Effector memory CD4-positive, alpha-beta T cell (primary cell): ENCODE results near the gene ENHO.

Experiments used
- DNase-seq, 3 donors: peaks; one replicate each; pipeline ENCODE4 v3.0.0-alpha.2; 2020
- H3K27ac ChIP-seq: 2 replicates; pipeline ENCODE4 v1.7.0; 2013; ENCODE audit warnings: mild to moderate bottlenecking, low read length, moderate library complexity; ENCODE audit not compliant: insufficient read depth, poor library complexity, severe bottlenecking
- H3K27me3 ChIP-seq: replicated peaks from 2 replicates; pipeline ENCODE4 v1.7.0; 2013; ENCODE audit warnings: mild to moderate bottlenecking, low read length; ENCODE audit not compliant: insufficient read depth, control insufficient read depth, poor library complexity, severe bottlenecking
- H3K36me3 ChIP-seq: 2 replicates; pipeline ENCODE4 v1.7.0; 2013; ENCODE audit warnings: mild to moderate bottlenecking, low read length, moderate library complexity; ENCODE audit not compliant: control insufficient read depth, insufficient read depth
- H3K4me1 ChIP-seq: 2 replicates; pipeline ENCODE4 v1.7.0; 2013; ENCODE audit warnings: low read length, mild to moderate bottlenecking; ENCODE audit not compliant: control insufficient read depth, insufficient read depth, poor library complexity, severe bottlenecking
- H3K4me3 ChIP-seq: 2 replicates; pipeline ENCODE4 v1.7.0; 2013; ENCODE audit warnings: low read length, low read depth, mild to moderate bottlenecking; ENCODE audit not compliant: insufficient read depth, poor library complexity, severe bottlenecking
- H3K9me3 ChIP-seq: 2 replicates; pipeline ENCODE4 v1.7.0; 2013; ENCODE audit warnings: mild to moderate bottlenecking, low read length, moderate library complexity; ENCODE audit not compliant: control insufficient read depth

Gene ENHO

DNA sequence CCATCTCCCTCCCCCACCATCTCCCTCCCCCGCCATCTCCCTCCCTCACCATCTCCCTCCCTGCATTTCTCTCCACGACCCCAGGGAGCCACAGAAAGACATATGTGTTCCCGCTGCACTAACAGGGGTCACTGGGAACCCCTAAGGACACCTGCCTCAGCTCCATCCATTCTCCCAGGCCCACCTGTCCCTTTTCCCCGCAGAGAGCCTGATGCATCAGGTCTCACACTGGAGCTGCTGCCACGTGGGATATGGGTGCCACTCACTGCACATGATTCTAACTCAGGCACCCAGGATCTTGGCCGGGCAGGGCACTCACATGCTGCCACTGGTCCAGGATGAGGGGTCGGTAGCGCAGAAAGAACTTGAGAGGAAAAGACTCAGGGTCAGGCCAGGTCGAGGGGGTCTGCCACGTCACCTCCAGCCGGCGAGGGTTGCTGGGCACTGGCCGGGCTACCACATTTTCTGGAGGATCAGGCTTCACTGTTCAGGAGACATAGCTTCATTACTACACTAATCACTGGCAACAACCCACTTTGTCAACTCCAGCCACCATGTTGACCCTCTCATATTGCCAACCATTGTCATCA lies 33.2 kb upstream of the ENHO start:
- Histone ChIP-seq H3K4me1 (no peaks in the 10 kb centered on the region), H3K36me3 (no peaks in the 10 kb centered on the region), H3K4me3 (no peak overlapping the region), H3K27me3 (no peaks in the 10 kb centered on the region), H3K9me3 (no peaks in the 10 kb centered on the region), H3K27ac (no peak overlapping the region)
- DNase-seq = no peak

DNA sequence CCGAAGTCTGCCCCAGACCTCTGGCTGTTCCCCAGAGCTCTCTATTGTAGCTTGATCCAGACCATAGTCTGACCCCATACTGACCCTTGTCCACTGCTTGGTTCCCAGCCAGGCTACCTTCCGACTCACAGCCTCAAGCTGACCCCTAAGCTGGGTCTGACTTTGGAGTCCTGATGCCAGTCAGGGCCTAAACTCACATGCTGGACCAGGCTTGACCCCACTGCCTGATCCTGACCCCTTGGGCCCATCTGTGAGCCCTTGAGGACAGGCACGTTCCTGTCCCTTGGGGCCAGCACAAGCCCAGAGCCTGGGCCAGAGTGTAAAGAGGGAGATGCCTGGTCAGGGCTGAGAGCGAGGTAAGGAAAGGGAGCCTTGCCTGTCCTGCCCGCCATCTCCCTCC lies 32.7 kb upstream of the ENHO start:
- Histone ChIP-seq H3K4me1 (no peaks in the 10 kb centered on the region), H3K27ac (no peak overlapping the region), H3K9me3 (no peaks in the 10 kb centered on the region), H3K36me3 (no peaks in the 10 kb centered on the region), H3K4me3 (no peak overlapping the region), H3K27me3 (no peaks in the 10 kb centered on the region)
- no peak for DNase-seq

DNA sequence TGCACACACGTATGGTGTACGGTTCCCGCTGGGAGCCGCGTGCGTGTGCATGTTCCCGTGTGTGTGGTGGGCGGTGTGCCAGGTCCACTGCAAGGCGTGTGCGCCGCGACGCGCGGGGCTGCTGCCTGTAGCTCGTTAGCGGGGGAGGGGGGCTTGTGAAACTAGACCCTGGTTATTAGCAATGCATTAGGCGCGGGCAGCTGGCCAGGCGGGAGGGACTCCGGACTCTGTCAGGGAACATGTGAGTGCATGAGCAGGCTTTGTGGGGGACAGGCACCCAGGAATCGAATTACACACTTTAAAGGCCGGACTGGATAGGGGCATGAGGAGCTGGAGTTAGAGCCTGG lies 32.2 kb upstream of the ENHO start:
- H3K9me3 ChIP-seq = no peaks in the 10 kb centered on the region
- H3K36me3 ChIP-seq = no peaks in the 10 kb centered on the region
- H3K27me3 ChIP-seq = no peaks in the 10 kb centered on the region
- no peaks in the 10 kb centered on the region for H3K4me1 ChIP-seq
- H3K4me3 ChIP-seq = no peak overlapping the region
- H3K27ac ChIP-seq = no peak overlapping the region
- no peak for DNase-seq

DNA sequence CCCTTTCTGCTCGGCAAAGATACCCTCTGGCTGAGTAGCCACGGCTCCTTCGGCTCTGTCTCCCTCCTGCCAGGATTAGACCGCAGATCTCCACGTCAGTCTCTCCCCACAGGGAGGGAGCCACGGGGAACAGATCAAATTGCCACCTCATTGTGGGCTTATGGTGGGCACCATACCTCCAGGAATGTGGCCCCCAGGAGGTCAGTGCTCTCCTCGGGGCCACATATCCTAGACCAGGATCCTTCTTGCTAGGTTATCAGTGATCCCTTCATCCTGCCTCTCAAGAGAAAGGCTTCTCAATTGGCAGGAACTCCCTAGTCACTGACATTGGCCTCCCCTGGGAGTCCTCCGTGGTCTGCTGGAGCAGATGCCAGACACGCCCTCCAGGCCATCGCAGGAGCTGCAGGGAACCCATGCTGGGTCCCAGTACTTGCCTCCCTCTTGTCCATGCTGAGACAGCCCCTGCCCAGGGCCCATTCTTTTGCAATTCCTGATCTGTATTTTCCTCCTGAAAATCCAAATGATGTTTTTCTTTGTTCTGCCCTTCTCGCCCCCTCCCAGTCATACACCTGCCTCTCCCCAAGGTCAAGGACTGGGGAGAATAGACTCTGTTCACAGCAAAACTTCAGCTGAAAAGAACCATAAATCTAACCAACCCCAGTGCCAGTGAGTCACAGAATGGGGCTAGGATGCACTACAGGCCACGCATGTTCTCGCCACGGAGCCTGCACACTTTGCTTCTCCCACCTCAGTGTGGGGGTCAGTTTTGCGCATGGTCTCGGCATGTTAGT lies 31.6 kb upstream of the ENHO start:
- no peak overlapping the region for H3K27ac ChIP-seq
- H3K36me3 ChIP-seq = no peaks in the 10 kb centered on the region
- no peaks in the 10 kb centered on the region for H3K9me3 ChIP-seq
- no peak overlapping the region for H3K4me3 ChIP-seq
- no peak for DNase-seq
- H3K4me1 ChIP-seq = no peaks in the 10 kb centered on the region
- H3K27me3 ChIP-seq = no peaks in the 10 kb centered on the region

DNA sequence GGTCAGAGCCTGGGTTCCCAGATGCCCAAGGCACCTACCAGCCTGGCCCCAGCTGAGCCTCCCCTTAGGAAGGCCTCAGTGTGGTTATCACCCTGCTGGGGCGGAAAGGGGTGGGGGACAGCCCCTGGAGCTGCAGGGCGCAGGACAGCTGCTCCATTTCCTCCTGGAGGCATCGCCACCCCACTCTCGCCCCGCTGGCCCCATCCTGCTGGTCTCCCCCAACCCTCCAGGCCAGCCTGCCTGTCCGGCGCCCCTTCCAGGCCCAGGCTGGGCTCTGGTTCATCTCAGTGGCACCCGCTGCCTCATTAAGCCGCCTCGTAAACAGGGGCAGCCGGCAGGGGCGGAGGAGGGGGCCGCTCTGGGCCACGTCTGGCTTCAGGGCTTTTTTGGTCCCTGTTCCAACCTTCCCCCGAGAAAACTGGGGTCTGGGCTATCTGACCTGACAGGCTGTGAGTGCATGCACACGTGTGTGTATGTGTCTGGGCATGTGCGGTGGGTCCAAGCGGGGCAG lies 30.8 kb upstream of the ENHO start:
- Histone ChIP-seq H3K27ac (no peak overlapping the region), H3K4me1 (no peaks in the 10 kb centered on the region), H3K9me3 (no peaks in the 10 kb centered on the region), H3K4me3 (no peak overlapping the region), H3K27me3 (no peaks in the 10 kb centered on the region), H3K36me3 (no peaks in the 10 kb centered on the region)
- DNase-seq = no peak

DNA sequence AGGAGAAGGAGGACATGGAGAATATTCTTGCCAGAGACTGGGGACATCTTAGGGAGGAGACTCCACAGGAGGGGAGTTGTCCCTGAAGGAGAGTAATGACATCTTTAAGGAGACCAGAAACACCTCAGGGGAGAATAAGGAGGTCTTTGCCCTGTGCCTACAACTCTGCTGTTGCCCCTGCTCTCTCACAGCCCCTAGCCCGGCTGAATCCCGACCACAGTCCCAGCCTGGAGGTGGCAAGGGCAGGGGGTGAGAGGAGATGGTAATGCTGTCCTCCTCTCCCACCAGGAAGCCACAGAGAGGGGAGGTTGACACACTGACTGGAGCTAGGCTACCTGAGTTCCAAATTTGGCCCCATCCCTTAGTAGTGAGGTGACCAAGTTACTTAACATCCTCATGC lies 30.2 kb upstream of the ENHO start:
- Histone ChIP-seq H3K9me3 (no peaks in the 10 kb centered on the region), H3K27ac (no peak overlapping the region), H3K27me3 (no peaks in the 10 kb centered on the region), H3K4me1 (no peaks in the 10 kb centered on the region), H3K36me3 (no peaks in the 10 kb centered on the region), H3K4me3 (no peak overlapping the region)
- no peak for DNase-seq

DNA sequence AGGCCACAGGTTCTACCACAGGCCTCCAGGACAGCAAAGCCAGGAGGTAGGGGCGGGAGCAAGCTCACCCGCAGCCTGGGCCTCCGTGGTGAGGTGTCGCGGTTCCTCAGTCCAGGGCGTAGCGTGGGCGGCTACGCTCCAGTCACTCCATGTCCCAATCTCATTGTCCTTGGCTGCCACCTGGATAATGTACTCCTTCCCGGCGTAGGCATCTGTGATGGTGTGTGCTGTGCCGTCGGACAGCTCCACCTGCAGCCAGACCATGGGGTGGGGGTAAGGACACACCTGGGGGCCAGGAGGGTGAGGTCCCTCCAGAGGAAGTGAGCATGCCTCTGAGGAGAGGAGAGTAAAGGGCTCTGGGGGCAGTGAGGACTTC lies 29.8 kb upstream of the ENHO start:
- DNase-seq = no peak
- Histone ChIP-seq H3K27me3 (no peaks in the 10 kb centered on the region), H3K4me3 (no peak overlapping the region), H3K27ac (no peak overlapping the region), H3K9me3 (no peaks in the 10 kb centered on the region), H3K4me1 (no peaks in the 10 kb centered on the region), H3K36me3 (no peaks in the 10 kb centered on the region)

DNA sequence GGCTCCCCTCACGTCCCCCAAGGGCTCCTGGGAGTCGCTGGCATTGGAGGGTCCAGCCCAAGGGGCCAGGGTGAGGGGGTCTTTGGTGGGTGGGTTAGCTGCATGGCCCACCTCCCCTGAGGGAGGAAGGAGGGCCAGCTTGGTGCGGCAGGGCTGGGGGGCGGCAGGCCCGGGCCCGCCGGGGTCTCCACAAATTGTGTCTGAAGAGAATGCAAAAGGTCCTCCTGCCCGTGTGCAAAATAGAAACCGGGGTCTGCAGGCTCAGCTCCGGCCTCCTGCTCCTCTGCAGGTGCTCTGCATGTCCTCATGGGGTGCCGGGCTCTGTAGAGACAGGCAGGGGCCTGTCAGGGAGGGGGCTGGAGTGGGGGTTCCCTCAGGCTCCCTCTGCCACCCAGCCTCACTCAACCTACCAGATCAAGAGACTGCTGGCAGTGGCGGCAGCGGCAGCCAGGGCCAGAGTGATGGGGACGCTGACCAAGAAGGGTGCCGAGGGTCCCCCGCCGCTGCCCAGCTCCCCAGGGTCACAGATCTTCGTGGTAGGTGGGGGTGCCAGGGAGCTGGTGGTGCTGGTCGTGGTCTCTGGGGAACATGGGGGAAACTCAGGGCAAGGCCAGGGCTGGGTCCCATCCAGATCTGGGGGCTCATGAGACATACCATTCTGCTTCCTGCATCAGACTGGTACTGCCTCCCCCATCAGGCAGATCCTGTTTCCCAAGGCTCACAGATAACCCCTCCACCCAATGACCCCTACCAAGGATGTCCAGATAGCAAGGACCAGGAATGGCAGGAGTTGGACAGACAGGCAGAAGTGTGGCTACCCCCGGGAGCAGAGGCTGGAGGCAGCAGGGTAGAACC lies 29.2 kb upstream of the ENHO start:
- H3K4me3 ChIP-seq = no peak overlapping the region
- H3K4me1 ChIP-seq = no peaks in the 10 kb centered on the region
- H3K9me3 ChIP-seq = no peaks in the 10 kb centered on the region
- no peaks in the 10 kb centered on the region for H3K36me3 ChIP-seq
- no peak for DNase-seq
- H3K27me3 ChIP-seq = no peaks in the 10 kb centered on the region
- no peak overlapping the region for H3K27ac ChIP-seq

DNA sequence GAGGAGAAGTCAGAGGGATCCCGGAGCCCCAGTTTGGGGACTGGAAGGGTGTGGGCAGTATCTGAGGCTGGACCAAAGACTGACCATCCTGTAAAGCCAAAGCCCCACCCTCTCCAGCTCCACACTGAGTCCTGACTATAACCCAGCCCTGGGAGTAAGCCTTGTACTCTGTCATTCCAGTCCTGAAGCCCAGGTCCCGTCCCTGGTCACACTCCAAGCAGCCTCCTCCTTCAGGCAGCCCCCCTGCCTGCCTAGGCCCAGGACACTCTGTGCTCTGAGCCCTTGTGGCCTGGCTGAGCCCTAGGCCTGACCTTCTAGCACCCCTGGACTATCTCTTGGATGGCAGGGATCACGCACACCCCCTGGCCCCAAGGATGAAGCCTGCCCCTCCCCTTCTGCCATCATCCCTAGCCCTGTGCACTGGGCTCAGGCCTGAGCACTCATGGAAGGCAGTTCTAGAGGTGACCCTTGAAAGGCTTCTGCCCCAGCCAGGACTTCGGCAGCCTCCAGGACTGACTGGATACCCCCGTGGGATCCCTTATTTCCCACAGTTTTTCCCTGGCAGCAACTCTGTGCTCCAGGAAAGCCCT lies 28.0 kb upstream of the ENHO start:
- H3K9me3 ChIP-seq = no peaks in the 10 kb centered on the region
- H3K4me3 ChIP-seq = no peak overlapping the region
- no peak for DNase-seq
- no peaks in the 10 kb centered on the region for H3K27me3 ChIP-seq
- no peaks in the 10 kb centered on the region for H3K4me1 ChIP-seq
- H3K27ac ChIP-seq = no peak overlapping the region
- H3K36me3 ChIP-seq = no peaks in the 10 kb centered on the region
